ENCODE results near the gene KIAA0753. TPM values are rescaled to one million over a fixed set of nuclear protein-coding genes. Genes with fewer than 3 reads are reported as not detected.

The KIAA0753 gene
- total and polyA plus RNA-seq, 2 of the 8 experiments (the other 6 are each of a cell fraction or from before 2014, with no cell fraction given): 5.0 to 27.1 TPM

- TF ChIP-seq SP1 (IDR thresholded peaks at IDR 0.05; ENCODE audit: low read depth, low read length): no peak
- no peak for TF ChIP-seq POLR2A (IDR thresholded peaks at IDR 0.05; ENCODE audit: control extremely low read depth in 1 of 2, low read depth in 2 of 2, low read length in 2 of 2)
Observed at GRCh38 chr17:6637458-6637840, 3.1 kb downstream of the KIAA0753 start (continued).
